Activated CD8-positive, alpha-beta T cell treated with anti-CD3 and anti-CD28 coated beads, Interleukin-2, amount 10 ng/mL, durations not matched to agents 7 days and 5 days (primary cell): Measurements from ENCODE around the gene CHD9. TPM values are rescaled to one million over a fixed set of nuclear protein-coding genes. Genes with fewer than 3 reads are reported as not detected.
"Not testable (repeated sequence)": the region's sequence is repeated elsewhere in the genome, so short reads cannot be mapped to it uniquely, and the experiment has no call there.

ENCODE experiments used
- ATAC-seq: fragments of 150-1000 bp; cut with Tn5 transposase; one replicate; pipeline ENCODE4 v1.10.0; 2021; ENCODE audit warnings: moderate library complexity
- CTCF ChIA-PET: fragments of 350-600 bp; sonication (Branson Sonifier 250); formaldehyde crosslinking; loops from one replicate; lab custom pipeline; 2021; ENCODE audit warnings: antibody characterized with exemption; lab: Charles Lee
- POLR2A ChIA-PET: fragments of 350-600 bp; sonication (Branson Sonifier 250); formaldehyde crosslinking; loops from one replicate; lab custom pipeline; 2021; ENCODE audit warnings: antibody characterized with exemption; lab: Charles Lee
- DNase-seq: peaks from one replicate; pipeline ENCODE4 v3.0.0-alpha.2; 2020
- H3K27ac Mint-ChIP-seq: one replicate; pipeline ENCODE4 v1.8.0; 2021; ENCODE audit warnings: mild to moderate bottlenecking, mixed read lengths
- H3K27me3 Mint-ChIP-seq: one replicate; pipeline ENCODE4 v1.8.0; 2021; ENCODE audit warnings: low read depth, mixed read lengths
- H3K36me3 Mint-ChIP-seq: one replicate; pipeline ENCODE4 v1.8.0; 2021; ENCODE audit warnings: low read depth, mixed read lengths
- H3K4me1 Mint-ChIP-seq: one replicate; pipeline ENCODE4 v1.8.0; 2021; ENCODE audit warnings: low read depth, mixed read lengths
- H3K4me3 Mint-ChIP-seq: one replicate; pipeline ENCODE4 v1.8.0; 2021; ENCODE audit warnings: mild to moderate bottlenecking, mixed read lengths
- H3K9me3 Mint-ChIP-seq: one replicate; pipeline ENCODE4 v1.8.0; 2022; ENCODE audit warnings: mixed read lengths; ENCODE audit not compliant: insufficient read depth
- total RNA-seq, 2 experiments: library from RNA; stranded (reverse); gene quantifications; one replicate each; pipeline ENCODE4 v1.2.3, GENCODE V29; 2021

CHD9 gene
- total RNA-seq, 2 experiments from 2014 or later: 23.5 to 32.1 TPM

DNA sequence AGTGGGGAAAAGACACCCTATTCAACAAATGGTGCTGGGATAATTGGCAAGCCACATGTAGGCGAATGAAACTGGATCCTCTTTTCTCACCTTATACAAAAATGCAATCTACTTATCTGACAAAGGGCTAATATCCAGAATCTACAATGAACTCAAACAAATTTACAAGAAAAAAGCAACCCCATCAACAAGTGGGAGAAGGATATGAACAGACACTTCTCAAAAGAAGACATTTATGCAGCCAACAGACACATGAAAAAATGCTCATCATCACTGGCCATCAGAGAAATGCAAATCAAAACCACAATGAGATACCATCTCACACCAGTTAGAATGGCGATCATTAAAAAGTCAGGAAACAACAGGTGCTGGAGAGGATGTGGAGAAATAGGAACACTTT, 223.7 kb downstream of the CHD9 start:
- ATAC-seq, H3K27ac Mint-ChIP-seq, H3K4me1 Mint-ChIP-seq, H3K4me3 Mint-ChIP-seq, CTCF ChIA-PET, DNase-seq, H3K9me3 Mint-ChIP-seq, H3K27me3 Mint-ChIP-seq, POLR2A ChIA-PET: not testable (repeated sequence)
- peaks cover 14% of the 10 kb centered on the region for H3K36me3 Mint-ChIP-seq

GRCh38 chr16:53281280-53281679, 226.5 kb downstream of the CHD9 start:
- Mint-ChIP-seq H3K4me1 (peaks cover 4% of the 10 kb centered on the region), H3K27ac (no peak overlapping the region), H3K36me3 (peaks cover 9% of the 10 kb centered on the region), H3K9me3 (no peaks in the 10 kb centered on the region), H3K27me3 (no peaks in the 10 kb centered on the region), H3K4me3 (no peak overlapping the region)
- DNase-seq: no peak
- ChIA-PET CTCF (interaction anchor here (1.0 to 3.2 kb wide), 2 partner anchors 10 to 226 kb away, joined by 3 to 29 read pairs; partner anchors contain the start of gene CHD9), POLR2A (no interaction called here)
- ATAC-seq: no peak

GRCh38 chr16:53281859-53282258, 227.1 kb downstream of the CHD9 start:
- peaks cover 9% of the 10 kb centered on the region for H3K36me3 Mint-ChIP-seq
- no peak overlapping the region for H3K4me3 Mint-ChIP-seq
- no peaks in the 10 kb centered on the region for H3K27me3 Mint-ChIP-seq
- no peak for DNase-seq
- H3K9me3 Mint-ChIP-seq: no peaks in the 10 kb centered on the region
- peaks cover 4% of the 10 kb centered on the region for H3K4me1 Mint-ChIP-seq
- CTCF ChIA-PET: interaction anchor here (0.6 to 3.2 kb wide), 3 partner anchors 9 to 494 kb away, joined by 3 to 29 read pairs (median 3); partner anchors contain the start of gene CHD9
- ATAC-seq: no peak
- POLR2A ChIA-PET: no interaction called here
- H3K27ac Mint-ChIP-seq: no peak overlapping the region

DNA sequence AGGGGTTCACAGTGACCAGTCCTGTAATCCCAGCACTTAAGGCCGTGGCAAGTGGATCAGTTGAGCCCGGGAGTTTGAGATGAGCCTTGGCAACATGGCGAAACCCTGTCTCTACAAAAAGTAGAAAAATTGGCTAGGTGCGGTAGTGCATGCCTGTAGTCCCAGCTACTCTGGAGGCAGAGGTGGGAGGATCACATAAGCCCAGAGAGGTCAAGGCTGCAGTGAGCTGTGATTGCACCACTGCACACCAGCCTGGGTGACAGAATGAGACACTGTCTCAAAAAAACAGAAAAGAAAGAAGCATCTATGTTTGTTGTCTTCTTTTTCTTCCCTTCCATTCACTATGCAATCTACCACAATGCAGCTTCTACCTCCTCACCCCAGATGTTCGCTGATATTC, 227.5 kb downstream of the CHD9 start:
- Mint-ChIP-seq H3K4me1 (peaks cover 4% of the 10 kb centered on the region), H3K27ac (no peak overlapping the region), H3K4me3 (no peak overlapping the region), H3K36me3 (peaks cover 9% of the 10 kb centered on the region), H3K27me3 (no peaks in the 10 kb centered on the region), H3K9me3 (no peaks in the 10 kb centered on the region)
- ChIA-PET CTCF (interaction anchor here (0.6 to 3.2 kb wide), 2 partner anchors 227 to 494 kb away, joined by 3 to 29 read pairs; partner anchors contain the start of gene CHD9), POLR2A (no interaction called here)
- ATAC-seq (no peak), DNase-seq (no peak)

DNA sequence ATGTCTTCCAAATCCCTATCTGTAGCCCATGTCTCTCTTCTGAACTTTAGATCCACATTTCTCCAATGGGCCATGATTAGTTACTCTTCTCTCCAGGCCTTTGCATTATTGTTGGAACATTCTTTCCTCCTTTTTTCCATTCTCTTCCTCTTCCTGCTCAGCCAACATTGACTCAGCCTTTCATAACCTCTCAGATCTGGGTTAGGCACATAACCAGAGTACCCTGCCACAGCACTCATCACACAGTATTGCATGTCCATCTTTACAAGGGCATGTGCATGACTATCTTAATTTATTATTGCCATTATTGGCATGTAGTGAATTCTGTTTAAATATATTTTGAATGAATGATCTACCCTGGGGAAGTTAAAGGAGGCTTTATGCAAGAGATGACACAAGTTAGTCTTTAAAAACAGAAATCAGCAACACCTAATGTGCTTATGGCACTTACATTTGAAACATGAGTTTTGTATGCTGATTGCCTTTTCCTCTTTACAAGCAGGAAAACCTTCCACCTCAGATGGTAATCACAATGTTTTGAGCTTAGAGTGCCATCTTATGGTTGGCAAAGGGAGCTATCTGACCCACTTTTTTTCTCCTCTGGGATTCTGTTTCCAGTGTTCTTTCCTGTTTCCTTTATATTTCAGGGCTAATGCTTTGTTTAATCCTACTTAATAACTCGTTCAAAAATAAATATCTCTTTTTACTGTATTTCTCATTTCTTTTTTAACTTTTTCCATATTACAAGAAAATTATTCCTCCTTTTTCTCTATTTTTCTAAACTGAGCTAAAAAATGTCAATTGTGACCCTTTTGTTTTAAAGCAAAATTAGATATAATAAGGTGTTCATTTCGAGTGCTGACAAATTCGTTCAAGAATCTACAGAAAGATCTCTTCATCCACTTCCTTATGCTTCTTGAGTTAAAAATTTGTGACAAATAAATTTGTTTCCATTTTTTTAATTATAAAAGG, 228.5 kb downstream of the CHD9 start:
- no peak overlapping the region for H3K27ac Mint-ChIP-seq
- H3K36me3 Mint-ChIP-seq: peaks cover 7% of the 10 kb centered on the region
- ChIA-PET CTCF (interaction anchor here (0.7 to 3.2 kb wide), 11 partner anchors 9 to 1092 kb away, joined by 3 to 29 read pairs (median 6); partner anchors contain the start of gene CHD9), POLR2A (no interaction called here)
- no peaks in the 10 kb centered on the region for H3K9me3 Mint-ChIP-seq
- H3K4me3 Mint-ChIP-seq: no peak overlapping the region
- no peaks in the 10 kb centered on the region for H3K27me3 Mint-ChIP-seq
- ATAC-seq (no peak), DNase-seq (no peak)
- H3K4me1 Mint-ChIP-seq: peaks cover 4% of the 10 kb centered on the region

DNA sequence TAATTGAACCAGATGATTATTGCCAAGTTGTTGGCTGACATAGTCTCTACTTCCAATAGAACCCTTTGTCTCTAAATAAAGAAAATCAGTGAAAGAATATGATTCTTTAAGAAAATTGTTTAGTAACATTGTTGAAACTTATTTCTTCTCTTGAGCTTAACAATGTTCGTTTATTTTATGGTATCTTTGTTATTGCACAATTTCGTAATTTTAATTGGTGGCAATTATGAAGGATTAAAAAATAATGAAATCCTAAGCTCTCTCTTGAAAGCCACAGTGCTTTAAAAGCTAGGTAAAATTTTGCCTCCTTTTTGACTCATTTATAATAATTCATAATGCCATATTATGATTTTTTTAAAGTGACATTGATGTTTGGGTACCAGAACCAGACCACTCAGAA, 230.4 kb downstream of the CHD9 start:
- no peak overlapping the region for H3K27ac Mint-ChIP-seq
- DNase-seq (no peak), ATAC-seq (no peak)
- H3K27me3 Mint-ChIP-seq: no peaks in the 10 kb centered on the region
- H3K9me3 Mint-ChIP-seq: no peaks in the 10 kb centered on the region
- H3K36me3 Mint-ChIP-seq: peaks cover 6% of the 10 kb centered on the region
- no peak overlapping the region for H3K4me3 Mint-ChIP-seq
- ChIA-PET CTCF (interaction anchor here (1.0 to 1.2 kb wide), 2 partner anchors 17 to 142 kb away, joined by 3 read pairs; no protein-coding TSS in a partner anchor), POLR2A (no interaction called here)
- peaks cover 4% of the 10 kb centered on the region for H3K4me1 Mint-ChIP-seq

GRCh38 chr16:53290520-53290919, 235.7 kb downstream of the CHD9 start:
- no peaks in the 10 kb centered on the region for H3K27me3 Mint-ChIP-seq
- peaks cover 20% of the 10 kb centered on the region for H3K36me3 Mint-ChIP-seq
- ChIA-PET CTCF (no interaction called here), POLR2A (no interaction called here)
- no peak overlapping the region for H3K4me3 Mint-ChIP-seq
- ATAC-seq (no peak), DNase-seq (no peak)
- H3K9me3 Mint-ChIP-seq: no peaks in the 10 kb centered on the region
- H3K27ac Mint-ChIP-seq: no peak overlapping the region
- H3K4me1 Mint-ChIP-seq: peaks cover 3% of the 10 kb centered on the region

- no peaks in the 10 kb centered on the region for H3K27me3 Mint-ChIP-seq
- DNase-seq (no peak), ATAC-seq (no peak)
- H3K27ac Mint-ChIP-seq: no peak overlapping the region
- POLR2A ChIA-PET: interaction anchor here (0.5 kb wide), 1 partner anchor 241 kb away, joined by 3 read pairs; no protein-coding TSS in a partner anchor
- H3K4me1 Mint-ChIP-seq: no peaks in the 10 kb centered on the region
- peaks cover 23% of the 10 kb centered on the region for H3K36me3 Mint-ChIP-seq
- CTCF ChIA-PET: interaction anchor here (0.7 to 1.0 kb wide), 2 partner anchors 8 to 11 kb away, joined by 3 to 6 read pairs; no protein-coding TSS in a partner anchor
- H3K4me3 Mint-ChIP-seq: no peak overlapping the region
- H3K9me3 Mint-ChIP-seq: no peaks in the 10 kb centered on the region
Observed at GRCh38 chr16:53291757-53292392, 237.1 kb downstream of the CHD9 start.

DNA sequence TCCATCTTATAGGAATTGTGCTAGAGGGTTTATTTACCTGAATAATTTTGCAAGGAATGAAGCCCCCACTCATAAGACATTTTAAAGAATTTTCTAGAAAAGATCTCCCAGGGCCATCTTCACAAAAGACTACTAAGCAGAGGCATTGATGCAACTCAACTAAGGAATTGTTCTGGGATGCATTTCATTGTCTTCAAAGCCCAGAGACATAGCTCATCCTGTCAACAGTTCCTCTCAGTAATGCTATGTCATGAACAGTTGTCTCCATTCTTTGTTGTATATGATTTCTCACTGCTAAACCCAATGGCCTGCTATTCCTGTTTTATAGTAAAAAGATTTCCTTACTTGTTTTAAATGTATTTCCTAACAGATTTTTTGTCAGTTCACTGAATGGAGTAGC, 242.7 kb downstream of the CHD9 start:
- Mint-ChIP-seq H3K4me1 (no peaks in the 10 kb centered on the region), H3K27ac (no peak overlapping the region), H3K9me3 (no peaks in the 10 kb centered on the region), H3K4me3 (no peak overlapping the region), H3K36me3 (peaks cover 24% of the 10 kb centered on the region), H3K27me3 (no peaks in the 10 kb centered on the region)
- DNase-seq (no peak), ATAC-seq (no peak)
- POLR2A ChIA-PET: interaction anchor here (0.7 kb wide), 1 partner anchor 198 kb away, joined by 3 read pairs; no protein-coding TSS in a partner anchor
- CTCF ChIA-PET: interaction anchor here (0.9 to 1.2 kb wide), 2 partner anchors 213 to 242 kb away, joined by 3 read pairs; no protein-coding TSS in a partner anchor

GRCh38 chr16:53304334-53304733, 249.5 kb downstream of the CHD9 start:
- peaks cover 12% of the 10 kb centered on the region for H3K36me3 Mint-ChIP-seq
- ChIA-PET POLR2A (no interaction called here), CTCF (no interaction called here)
- H3K4me3 Mint-ChIP-seq: no peak overlapping the region
- H3K27me3 Mint-ChIP-seq: no peaks in the 10 kb centered on the region
- H3K27ac Mint-ChIP-seq: no peak overlapping the region
- no peaks in the 10 kb centered on the region for H3K9me3 Mint-ChIP-seq
- ATAC-seq (no peak), DNase-seq (no peak)
- H3K4me1 Mint-ChIP-seq: no peaks in the 10 kb centered on the region

GRCh38 chr16:53305743-53306142, 251.0 kb downstream of the CHD9 start:
- CTCF ChIA-PET: interaction anchor here (0.5 kb wide), 1 partner anchor 201 kb away, joined by 3 read pairs; no protein-coding TSS in a partner anchor
- H3K27me3 Mint-ChIP-seq: no peaks in the 10 kb centered on the region
- no peaks in the 10 kb centered on the region for H3K4me1 Mint-ChIP-seq
- no peaks in the 10 kb centered on the region for H3K9me3 Mint-ChIP-seq
- H3K36me3 Mint-ChIP-seq: peaks cover 13% of the 10 kb centered on the region
- H3K4me3 Mint-ChIP-seq: no peak overlapping the region
- no peak overlapping the region for H3K27ac Mint-ChIP-seq
- POLR2A ChIA-PET: interaction anchor here (0.6 kb wide), 1 partner anchor 41 kb away, joined by 3 read pairs; no protein-coding TSS in a partner anchor
- DNase-seq: no peak
- ATAC-seq: no peak
